ENCODE results near the gene BHMT2.

GRCh38 chr5:79025054-79025472 lies 44.5 kb upstream of the BHMT2 start:
- TF ChIP-seq CTCF (IDR thresholded peaks at IDR 0.05): peak in 1 of 3 donors; percentile 70
- no peak for TF ChIP-seq POLR2A (IDR thresholded peaks at IDR 0.05)
